Ovary (tissue), 3 donors: ENCODE measurements around the gene FBRS.

Experiments
- EP300 ChIP-seq: sonication (generic); formaldehyde crosslinking; IDR thresholded peaks from one replicate; pipeline ENCODE4 v1.6.1; 2017; ENCODE audit warnings: antibody characterized with exemption
- POLR2A ChIP-seq: fragments of 450-650 bp; IDR thresholded peaks from one replicate; pipeline ENCODE4 v1.6.1; 2017; ENCODE audit warnings: antibody characterized with exemption, mild to moderate bottlenecking, moderate library complexity
- TF ChIP-seq, protein P1 (sequence below), 3 donors: fragments of 450-650 bp in 2 of 3; fragments of 200-600 bp in 1 of 3; IDR thresholded peaks; one replicate each; pipeline versions ENCODE4 v1.5.1 to v1.8.0; 2016 to 2022; ENCODE audit warnings: antibody characterized with exemption in 3 of 3, mild to moderate bottlenecking in 1 of 3
- donor health status: DM: no; HTN: no; CAD: no.

DNA sequence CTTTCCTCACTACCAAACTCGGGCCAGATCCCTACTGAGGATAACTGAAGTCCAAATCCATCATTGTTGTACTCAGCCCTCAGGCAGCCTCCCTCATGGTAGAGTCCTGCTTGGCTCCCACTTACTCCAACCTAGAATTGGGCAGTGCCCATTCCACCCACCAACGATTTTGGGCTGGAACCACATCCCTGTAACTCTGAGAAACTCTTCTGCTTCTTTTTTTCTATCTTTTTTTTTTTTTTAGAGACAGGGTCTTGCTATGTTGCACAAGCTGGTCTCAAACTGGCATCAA, 6.3 kb upstream of the FBRS start:
- TF ChIP-seq, protein P1, sequence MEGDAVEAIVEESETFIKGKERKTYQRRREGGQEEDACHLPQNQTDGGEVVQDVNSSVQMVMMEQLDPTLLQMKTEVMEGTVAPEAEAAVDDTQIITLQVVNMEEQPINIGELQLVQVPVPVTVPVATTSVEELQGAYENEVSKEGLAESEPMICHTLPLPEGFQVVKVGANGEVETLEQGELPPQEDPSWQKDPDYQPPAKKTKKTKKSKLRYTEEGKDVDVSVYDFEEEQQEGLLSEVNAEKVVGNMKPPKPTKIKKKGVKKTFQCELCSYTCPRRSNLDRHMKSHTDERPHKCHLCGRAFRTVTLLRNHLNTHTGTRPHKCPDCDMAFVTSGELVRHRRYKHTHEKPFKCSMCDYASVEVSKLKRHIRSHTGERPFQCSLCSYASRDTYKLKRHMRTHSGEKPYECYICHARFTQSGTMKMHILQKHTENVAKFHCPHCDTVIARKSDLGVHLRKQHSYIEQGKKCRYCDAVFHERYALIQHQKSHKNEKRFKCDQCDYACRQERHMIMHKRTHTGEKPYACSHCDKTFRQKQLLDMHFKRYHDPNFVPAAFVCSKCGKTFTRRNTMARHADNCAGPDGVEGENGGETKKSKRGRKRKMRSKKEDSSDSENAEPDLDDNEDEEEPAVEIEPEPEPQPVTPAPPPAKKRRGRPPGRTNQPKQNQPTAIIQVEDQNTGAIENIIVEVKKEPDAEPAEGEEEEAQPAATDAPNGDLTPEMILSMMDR (IDR thresholded peaks at IDR 0.05) = no peak
- no peak for TF ChIP-seq EP300
- no peak for TF ChIP-seq POLR2A
